Measurements from ENCODE around the gene CD247. TPM values are rescaled to one million over a fixed set of nuclear protein-coding genes. Genes with fewer than 3 reads are reported as not detected.
A peak's percentile ranks its signal among the peaks of the same experiment; 100 is the strongest.

Gene CD247
- total and polyA plus RNA-seq, 9 of the 15 experiments (the other 6 are each of a cell fraction or from before 2014, with no cell fraction given): 0.08 to 0.42 (median 0.28) TPM; not detected in 5

GRCh38 chr1:167442142-167442848 lies 76.0 kb downstream of the CD247 start:
- H3K4me2 ChIP-seq (ENCODE audit: insufficient read depth, low read length): no peak overlapping the region
- intact Hi-C loops (cut with micrococcal nuclease): loop anchor here (1.0 to 10.0 kb wide), 7 partner anchors 41 to 376 kb away; partner anchors contain the start of gene POU2F1
- DNase-seq (ENCODE audit: extremely low read depth in 1 of 4, low spot score in 3 of 4) (peak; percentile 91 to 94 (median 92)), FAIRE-seq (peak; percentile 97), ATAC-seq (peak; percentile 98)
- peak overlapping the region in 1 of 2 experiments; percentile 61; a peak in 2 of 4 replicates for H3K9ac ChIP-seq (ENCODE audit: insufficient read depth in 1 of 2, low read depth in 2 of 2, low read length in 2 of 2)
- no peaks in the 10 kb centered on the region for H3K36me3 ChIP-seq (ENCODE audit: control insufficient read depth, insufficient read depth, low read length)
- H3K4me1 ChIP-seq (replicated peaks in 1 of 2; ENCODE audit: control insufficient read depth in 2 of 2, insufficient read depth in 2 of 2, low read length in 2 of 2): peaks cover 2 to 13% of the 10 kb centered on the region in 2 experiments; a peak in 3 of 5 replicates
- H3K4me3 ChIP-seq: no peak overlapping the region
- ChIA-PET CTCF (ENCODE audit: low intra/inter-chr PET ratio) (interaction anchor here (0.5 to 2.8 kb wide), 7 partner anchors 26 to 707 kb away, joined by 3 to 22 read pairs (median 3); no protein-coding TSS in a partner anchor), POLR2A (interaction anchor here (0.6 kb wide), 1 partner anchor 216 kb away, joined by 3 read pairs; no protein-coding TSS in a partner anchor)
- H3K9me3 ChIP-seq (replicated peaks; ENCODE audit: control insufficient read depth, insufficient read depth, low read depth, low read length): no peaks in the 10 kb centered on the region
- peaks cover 10 to 37% of the 10 kb centered on the region in 2 experiments for H3K27me3 ChIP-seq (ENCODE audit: control insufficient read depth in 2 of 2, insufficient read depth in 2 of 2, low read length in 2 of 2)
- no peaks in the 10 kb centered on the region for H3K79me2 ChIP-seq (ENCODE audit: control insufficient read depth, insufficient read depth, low read length)
- in situ Hi-C loops (cut with MboI): loop anchor here (5.0 to 10.0 kb wide), 2 partner anchors 175 to 557 kb away; no protein-coding TSS in a partner anchor
- peaks cover 4% of the 10 kb centered on the region for H3K9me1 ChIP-seq (ENCODE audit: control insufficient read depth, insufficient read depth, low read length)
- no peak overlapping the region for H3K27ac ChIP-seq (ENCODE audit: extremely low read depth, low read depth, low read length)
- H2AFZ ChIP-seq (ENCODE audit: low read depth, low read length): peak overlapping the region; percentile 61
- H4K20me1 ChIP-seq (replicated peaks; ENCODE audit: control insufficient read depth, insufficient read depth, low read length): no peaks in the 10 kb centered on the region
- WGBS (ENCODE audit: insufficient coverage, low coverage, missing lambda C conversion rate): 16% methylated on average over 12 of the region's 12 CpGs
- BruUV-seq (replicated peaks): no TSS peak
- TF ChIP-seq TEAD4 (IDR thresholded peaks at IDR 0.05; ENCODE audit: low read length) (peak; percentile 42; the same call in 1 of the 2 replicates), TEAD4 (CRISPR knock-in tag; IDR thresholded peaks at IDR 0.05; ENCODE audit: borderline replicate concordance) (no peak), ZNF583 (CRISPR knock-in tag; IDR thresholded peaks at IDR 0.05) (0 out of 2 replicates have a peak, but pooled peaks have one; percentile 24), FOXK1 (CRISPR knock-in tag; IDR thresholded peaks at IDR 0.05; ENCODE audit: borderline replicate concordance) (peak; percentile 37; the same call in 1 of the 2 replicates), PYGO2 (tag; IDR thresholded peaks at IDR 0.05) (no peak), ZBTB1 (CRISPR knock-in tag; IDR thresholded peaks at IDR 0.05; ENCODE audit: borderline replicate concordance, low read depth) (no peak), SMAD1 (IDR thresholded peaks at IDR 0.05; ENCODE audit: low read depth, low read length, partially characterized antibody) (no peak), YY1 (IDR thresholded peaks at IDR 0.05; ENCODE audit: borderline replicate concordance in 1 of 3, control insufficient read depth in 1 of 3, extremely low read depth in 1 of 3, insufficient read depth in 3 of 3, insufficient read length in 1 of 3, insufficient replicate concordance in 2 of 3, low read depth in 1 of 3, low read length in 2 of 3) (peak in 2 of 3 experiments; percentile 66 to 78), ZFX (CRISPR knock-in tag; IDR thresholded peaks at IDR 0.05) (peak; percentile 26; the same call in 1 of the 2 replicates), E2F1 (CRISPR knock-in tag; IDR thresholded peaks at IDR 0.05) (0 out of 2 replicates have a peak, but pooled peaks have one; percentile 30), CBX3 (IDR thresholded peaks at IDR 0.05; ENCODE audit: borderline replicate concordance in 1 of 2, low read length in 2 of 2) (0 out of 3 replicates have a peak, but pooled peaks of 1 of the 2 experiments have one; percentile 39), KLF16 (IDR thresholded peaks at IDR 0.05) (peak; percentile 45; the same call in 1 of the 2 replicates)
